NCI-H1092 treated with DMSO at 0.1 percent for 48 hours (cell line): ENCODE measurements around the gene CACNB2.
"Not testable (repeated sequence)": the region's sequence is repeated elsewhere in the genome, so short reads cannot be mapped to it uniquely, and the experiment has no call there.

Experiments
- DNase-seq: peaks from one replicate; lab custom pipeline; 2025; lab: John Stamatoyannopoulos, UW

The CACNB2 gene

DNA sequence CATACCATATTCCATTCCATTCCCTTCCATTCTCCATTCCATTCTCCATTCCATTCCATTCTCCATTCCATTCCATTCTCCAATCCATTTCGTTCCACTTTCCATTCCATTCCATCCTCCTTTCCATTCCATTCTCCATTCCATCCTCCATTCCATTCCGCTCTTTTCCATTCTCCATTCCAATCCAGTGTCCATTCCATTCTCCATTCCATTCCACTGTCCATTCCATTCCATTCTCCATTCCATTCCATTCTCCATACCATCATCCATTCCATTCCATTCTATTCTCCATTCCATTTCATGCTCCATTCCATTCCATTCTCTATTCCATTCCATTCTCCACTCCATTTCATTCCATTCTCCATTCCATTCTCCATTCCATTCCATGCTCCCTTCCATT is 430.2 kb downstream of the CACNB2 start:
- DNase-seq = not testable (repeated sequence)

GRCh38 chr10:18571076-18571475 is 430.9 kb downstream of the CACNB2 start:
- DNase-seq = no peak

DNA sequence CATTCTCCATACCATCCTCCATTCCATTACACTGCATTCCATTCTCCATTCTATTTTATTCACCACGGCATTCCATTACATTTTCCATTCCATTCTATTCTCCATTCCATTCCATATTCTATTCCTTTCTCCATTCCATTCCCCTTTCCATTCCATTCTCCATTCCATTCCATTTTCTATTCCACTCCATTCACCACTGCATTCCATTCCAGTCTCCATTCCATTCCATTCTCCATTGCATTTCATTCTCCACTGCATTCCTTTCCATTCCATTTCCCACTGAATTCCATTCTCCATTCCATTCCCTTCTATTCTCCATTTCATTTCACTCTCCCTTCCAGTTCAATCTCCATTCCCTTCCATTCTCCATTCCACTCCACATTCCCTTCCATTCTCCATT is 431.6 kb downstream of the CACNB2 start:
- DNase-seq = no peak

- DNase-seq = no peak
Observed at GRCh38 chr10:18572959-18573561, 432.8 kb downstream of the CACNB2 start.

DNA sequence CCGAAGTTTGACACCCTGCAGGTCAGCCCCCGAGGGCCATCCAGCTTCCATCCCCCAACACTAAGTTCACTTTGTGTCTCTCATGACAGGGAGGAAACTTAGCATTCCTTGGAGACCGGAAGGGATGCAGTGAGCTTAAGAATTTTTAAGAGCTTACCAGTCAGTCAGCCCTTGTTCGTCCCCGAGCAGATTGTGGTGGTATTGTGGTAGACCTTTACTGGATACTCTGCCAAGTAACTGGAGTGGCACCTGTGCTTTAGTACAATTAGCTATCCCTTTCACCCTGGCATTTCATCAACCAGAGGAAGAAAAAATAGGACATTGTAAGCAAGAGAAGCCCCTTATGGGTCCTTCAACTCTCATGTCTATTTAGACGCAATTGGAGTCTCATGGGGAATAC is 436.4 kb downstream of the CACNB2 start:
- DNase-seq = no peak

DNA sequence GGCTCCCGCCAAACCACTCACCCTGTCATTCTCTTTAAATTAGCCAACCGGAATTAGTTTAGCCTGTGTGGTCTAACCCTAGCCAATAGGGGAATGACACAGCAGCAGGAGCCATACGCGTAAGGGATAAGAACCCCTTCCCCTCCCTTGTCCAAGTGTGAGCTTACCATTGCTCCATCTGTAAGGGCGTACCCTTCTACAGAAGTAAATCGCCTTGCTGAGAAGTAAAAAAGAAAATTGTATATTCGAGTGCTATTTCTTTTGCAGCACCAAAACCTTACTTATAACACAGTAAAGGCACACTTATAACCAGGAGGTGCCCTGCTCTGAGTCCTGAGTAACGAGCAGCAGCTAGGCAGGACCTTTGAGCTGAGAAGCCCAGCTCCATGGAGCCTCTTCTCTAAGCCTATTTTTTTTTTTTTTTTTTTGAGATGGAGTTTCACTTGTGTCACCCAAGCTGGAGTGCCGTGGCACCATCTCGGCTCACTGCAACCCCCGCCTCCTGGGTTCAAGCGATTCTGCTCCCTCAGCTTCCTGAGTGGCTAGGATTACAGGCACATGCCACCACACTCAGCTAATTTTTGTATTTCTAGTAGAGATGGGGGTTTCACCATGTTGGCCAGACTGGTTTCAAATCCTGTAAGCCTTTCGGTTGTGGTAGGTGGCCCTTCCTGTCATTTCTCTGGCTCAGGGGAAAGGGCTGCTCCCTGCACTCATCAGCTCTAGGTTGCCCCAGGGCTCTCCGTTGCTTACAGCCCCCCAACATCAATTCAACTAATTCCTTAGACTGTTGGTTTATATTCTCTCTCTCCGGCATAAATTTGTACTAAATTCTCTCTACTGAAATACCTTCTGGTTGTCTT is 437.8 kb downstream of the CACNB2 start:
- no peak for DNase-seq

GRCh38 chr10:18582803-18583202 is 442.6 kb downstream of the CACNB2 start:
- no peak for DNase-seq

GRCh38 chr10:18583575-18584270 is 443.5 kb downstream of the CACNB2 start:
- DNase-seq = no peak

- not testable (repeated sequence) for DNase-seq
Observed at GRCh38 chr10:18586637-18587036, 446.4 kb downstream of the CACNB2 start.

DNA sequence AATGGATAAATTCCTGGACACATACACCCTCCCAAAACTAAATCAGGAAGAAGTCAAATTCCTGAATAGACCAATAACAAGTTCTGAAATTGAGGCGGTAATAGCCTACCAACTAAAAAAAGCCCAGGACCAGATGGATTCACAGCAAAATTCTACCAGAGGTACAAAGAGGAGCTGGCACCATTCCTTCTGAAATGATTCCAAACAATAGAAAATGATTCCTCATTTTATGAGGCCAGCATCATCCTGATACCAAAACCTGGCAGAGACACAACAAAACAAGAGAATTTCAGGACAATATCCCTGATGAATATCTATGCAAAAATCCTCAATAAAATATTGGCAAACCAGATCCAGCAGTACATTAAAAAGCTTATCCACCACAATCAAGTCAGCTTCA is 450.9 kb downstream of the CACNB2 start:
- DNase-seq = not testable (repeated sequence)
